A204.1 (cell line): Measurements from ENCODE around the gene SLC22A2.

Experiments
- FAIRE-seq: peaks from 2 replicates; lab custom pipeline; 2012; peaks lifted over from hg19 to GRCh38; lab: Jason Lieb, UNC

Gene SLC22A2

DNA sequence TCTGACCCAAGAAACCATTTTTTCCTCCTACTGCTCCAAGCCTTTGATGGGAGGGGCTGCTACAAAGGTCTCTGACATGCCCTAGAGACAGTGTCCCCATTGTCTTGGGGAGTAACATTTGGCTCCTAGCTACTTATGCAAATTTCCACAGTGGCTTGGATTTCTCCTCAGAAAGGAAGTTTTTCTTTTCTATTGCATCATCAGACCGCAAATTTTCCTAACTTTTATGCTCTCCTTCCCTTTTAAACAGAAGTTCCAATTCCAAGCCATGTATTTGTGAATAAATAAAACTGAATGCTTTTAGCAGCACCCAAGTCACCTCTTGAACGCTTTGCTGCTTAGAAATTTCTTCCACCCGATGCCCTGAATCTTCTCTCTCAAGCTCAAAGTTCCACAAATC is 51.0 kb downstream of the SLC22A2 start:
- FAIRE-seq = no peak

DNA sequence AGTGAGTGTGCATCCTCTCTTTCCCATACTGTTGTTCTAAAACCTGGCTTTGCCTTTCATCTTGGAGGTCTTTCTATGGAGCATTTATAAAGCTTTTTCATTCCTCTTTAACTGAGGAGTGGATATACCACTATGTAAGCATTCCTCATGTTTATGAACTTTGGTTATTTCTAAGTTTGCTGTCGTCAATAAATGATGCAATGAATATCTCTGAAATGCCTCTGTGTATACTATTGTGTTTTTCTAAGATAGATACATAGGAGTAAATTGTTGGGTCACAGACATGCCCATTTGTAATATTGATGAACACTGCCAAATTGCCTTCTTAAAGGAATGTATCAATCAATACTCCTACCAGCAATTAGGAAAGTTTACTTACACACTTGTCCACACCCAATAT is 53.9 kb downstream of the SLC22A2 start:
- FAIRE-seq = no peak

DNA sequence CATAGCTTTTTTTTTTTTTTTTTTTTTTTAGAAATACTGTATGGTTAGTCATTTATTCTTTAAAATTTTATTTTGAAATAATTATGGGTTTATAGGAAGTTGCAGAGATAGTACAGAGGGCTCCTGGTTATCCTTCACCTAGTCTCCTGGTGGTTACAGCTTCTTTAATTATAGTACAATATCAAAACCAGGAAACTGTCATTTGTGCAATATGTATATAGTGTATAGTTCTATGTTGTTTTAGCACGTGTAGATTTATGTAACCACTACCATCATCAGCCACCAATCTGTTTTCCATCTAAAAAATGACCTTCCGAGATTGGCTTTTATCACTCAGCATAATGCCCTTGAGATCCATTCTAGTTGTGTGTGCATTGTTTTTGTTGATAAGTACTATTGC is 54.7 kb downstream of the SLC22A2 start:
- no peak for FAIRE-seq

DNA sequence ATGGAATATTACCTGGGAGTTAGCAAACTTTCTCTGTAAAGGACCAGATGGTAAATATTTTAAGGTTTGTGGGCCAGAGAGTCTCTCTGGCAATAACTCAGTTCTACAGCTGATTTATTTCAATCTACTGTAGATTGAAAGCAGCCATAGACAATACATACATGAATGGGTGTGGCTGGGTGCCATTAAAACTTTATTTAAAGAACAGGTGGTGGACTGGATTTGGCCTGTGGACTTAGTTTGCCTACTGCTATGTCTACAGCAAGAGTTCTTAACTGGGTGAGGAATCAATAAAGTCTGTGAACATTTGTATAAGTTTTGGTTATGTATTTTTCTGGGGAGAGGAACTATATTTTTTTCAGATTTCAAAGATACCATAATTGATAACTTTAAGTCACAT is 55.1 kb downstream of the SLC22A2 start:
- no peak for FAIRE-seq

DNA sequence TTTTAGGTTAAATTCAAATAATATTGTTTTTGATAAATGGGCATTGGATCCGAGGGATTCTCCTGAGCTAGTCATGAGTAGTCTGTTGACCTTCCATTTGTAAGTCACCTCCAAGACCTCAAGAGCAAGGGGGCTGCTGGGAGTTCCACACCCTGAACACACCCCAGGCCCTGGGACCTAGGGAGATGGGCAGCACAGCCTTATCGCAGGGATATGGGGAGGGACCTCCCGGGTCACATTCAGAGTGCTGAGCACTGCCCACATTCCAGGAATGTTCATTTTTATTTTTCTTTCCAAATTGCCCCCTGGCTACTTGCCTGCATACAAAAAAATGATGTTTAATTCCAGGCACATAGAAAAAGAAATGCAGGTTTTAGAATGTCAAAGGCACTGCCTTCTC is 55.5 kb downstream of the SLC22A2 start:
- FAIRE-seq = no peak

DNA sequence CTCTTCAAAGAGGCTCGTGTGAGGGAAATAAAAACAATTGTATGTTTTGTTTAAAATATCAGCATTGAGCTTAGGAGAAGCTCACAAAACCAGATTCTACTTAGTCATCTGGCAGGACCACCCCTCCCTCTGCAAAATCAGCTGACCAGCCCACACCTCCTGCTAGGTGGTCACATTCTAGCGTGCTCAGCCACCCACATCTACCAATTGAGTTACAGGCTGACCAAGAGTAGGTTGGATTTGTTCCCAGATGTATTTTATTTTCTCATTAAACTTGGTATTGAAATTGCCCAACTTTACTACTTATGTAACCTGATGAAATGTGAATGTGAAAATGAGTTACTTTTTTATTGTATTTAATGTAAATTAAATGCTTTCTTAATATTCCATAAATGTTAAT is 56.2 kb downstream of the SLC22A2 start:
- no peak for FAIRE-seq

DNA sequence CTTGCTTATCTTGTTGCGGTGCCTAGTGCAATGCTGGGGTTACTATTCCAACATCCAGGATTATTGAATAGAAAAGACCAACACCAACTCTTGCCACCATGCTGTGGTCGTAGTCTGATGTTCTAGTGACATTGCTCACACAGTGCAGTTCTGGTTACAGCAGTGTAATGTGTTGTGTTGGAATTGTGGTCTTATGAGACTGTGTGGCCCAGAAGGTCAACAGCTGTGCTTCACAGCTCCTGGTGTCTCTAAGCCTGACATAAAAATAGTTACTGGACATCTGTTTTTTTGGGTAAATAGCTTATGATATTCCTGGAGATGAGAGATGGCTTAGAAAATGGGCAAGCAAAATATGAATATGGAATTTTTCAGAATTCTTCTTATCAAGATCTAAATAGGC is 57.6 kb downstream of the SLC22A2 start:
- no peak for FAIRE-seq

DNA sequence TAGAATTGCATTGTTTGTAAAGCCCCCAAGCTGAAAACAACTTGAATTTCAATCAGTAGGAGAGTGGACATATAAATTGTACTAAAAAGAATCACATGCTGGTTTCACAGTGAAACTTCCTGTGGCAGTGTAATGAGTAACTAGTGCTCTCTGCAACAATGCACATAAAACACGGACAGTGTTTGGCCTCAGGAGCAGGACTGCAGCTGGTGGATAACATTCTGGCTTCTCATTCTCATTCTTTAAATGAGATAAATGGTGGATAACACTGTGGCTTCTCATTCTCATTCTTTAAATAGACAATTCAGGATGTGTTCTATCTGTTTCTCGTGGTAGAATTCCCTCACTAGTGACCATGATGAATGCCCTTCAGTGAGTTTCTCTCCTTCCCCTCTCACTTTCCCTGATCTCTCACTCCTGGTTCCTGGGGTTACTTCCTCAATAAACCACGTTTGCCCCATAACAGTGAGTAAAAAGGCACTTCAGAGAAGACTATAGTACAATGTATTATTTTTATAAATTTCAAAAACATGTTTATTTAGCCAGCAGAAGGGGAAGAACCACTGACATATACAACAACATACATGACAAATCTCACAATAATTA is 59.9 kb downstream of the SLC22A2 start:
- FAIRE-seq = no peak

DNA sequence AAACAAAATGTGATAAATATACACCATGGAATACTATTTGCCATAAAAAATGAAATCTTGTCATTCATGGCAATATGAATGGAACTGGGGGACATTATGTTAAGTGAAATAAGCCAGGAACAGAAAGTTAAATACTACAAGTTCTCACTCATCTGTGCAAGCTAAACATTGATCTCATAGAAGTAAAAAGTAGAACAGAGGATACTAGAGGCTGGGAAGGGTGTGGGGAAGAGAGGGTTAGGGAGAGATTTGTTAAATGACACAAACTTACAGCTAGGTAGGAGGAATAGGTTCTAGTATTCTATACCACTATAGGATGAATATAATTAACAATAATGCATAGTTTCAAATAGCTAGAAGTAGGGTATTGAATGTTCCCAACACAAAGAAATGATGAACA is 61.0 kb downstream of the SLC22A2 start:
- no peak for FAIRE-seq

DNA sequence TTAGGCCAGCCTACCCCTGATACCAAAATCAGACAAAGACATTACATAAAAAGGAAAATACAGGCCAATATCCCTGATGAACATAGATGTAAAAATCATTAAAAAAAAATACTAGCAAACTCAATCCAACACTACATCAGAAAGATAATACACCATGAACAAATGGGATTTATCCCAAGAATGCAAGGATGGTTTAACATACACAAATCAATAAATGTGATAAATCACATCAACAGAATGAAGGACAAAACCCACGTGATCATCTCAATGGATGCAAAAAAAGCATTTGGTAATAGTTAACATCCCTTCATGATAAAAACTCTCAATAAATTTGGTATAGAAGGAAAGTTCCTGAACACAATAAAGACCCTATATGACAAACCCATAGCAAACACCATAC is 63.8 kb downstream of the SLC22A2 start:
- FAIRE-seq = no peak

DNA sequence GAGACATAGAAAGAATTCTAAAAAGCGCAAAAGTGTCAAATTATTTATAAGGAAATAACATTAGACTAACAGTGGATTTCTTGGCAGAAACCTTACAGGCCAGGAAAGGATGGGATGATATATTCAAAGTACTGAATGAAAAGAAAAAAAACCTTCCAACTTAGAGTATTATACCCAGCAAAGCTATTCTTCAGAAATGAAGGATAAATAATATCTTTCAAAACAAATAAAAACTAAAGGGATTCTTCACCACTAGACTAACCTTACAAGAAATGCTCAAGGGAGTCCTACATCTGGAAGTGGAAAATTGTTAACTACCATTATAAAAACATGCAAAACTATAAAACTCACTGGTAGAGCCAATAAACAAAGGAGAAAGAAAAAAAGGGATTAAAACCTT is 65.8 kb downstream of the SLC22A2 start:
- no peak for FAIRE-seq

DNA sequence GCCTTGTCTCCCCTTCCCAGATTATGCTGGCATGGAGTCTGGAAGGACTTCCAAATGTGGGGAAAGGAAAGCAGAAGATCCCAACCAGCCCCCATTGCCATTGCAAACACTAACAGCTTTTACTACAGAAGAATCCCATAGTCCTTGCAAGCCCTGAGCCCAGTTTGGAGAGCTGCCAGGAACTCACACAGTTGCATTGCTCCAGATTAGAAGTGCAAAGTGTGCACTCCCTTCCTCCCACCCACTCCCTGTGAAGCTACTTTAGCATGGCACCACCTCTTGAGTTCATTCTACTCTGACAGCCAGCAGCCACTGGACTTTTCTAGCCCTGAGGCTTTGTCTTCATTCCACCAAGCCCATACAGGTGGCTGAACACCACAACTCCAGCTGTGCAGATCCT is 67.6 kb downstream of the SLC22A2 start:
- FAIRE-seq = no peak

DNA sequence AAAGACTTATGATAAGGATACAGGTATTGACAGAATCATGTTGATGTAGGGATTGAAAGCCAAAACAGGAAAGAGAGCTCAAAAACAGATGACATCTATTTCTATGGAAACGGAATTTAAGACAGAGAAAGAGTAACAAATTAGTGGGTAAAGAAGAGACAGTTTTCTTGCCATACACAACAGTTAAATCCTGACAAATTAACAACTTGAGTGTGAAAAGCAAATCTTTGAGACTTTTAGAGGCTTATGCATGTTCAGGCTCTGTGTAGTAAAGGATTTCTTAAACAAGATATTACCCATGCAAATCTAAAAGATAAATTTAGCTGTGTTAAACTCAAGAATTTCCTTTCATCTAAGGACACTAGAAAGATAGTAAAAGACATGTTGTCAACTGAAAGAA is 68.5 kb downstream of the SLC22A2 start:
- FAIRE-seq = no peak

DNA sequence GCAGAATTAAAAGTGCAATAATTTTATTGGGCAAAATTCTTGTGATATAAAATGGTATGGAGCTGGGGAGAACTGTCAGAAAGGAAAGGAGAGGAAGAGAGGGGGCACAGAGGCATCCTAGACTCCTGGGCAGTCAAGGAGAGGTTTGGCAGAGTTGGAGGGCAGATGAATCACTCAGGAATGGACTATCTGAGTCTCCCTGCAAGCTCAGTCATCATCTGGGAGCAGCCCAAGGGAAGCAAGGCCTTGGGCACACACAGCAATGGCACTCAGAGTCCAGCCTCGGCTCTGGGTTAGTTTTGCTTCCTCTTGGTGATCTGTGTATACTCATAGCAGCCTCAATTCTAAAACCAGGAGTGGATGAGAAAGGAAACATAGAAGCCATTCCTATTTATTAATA is 69.8 kb downstream of the SLC22A2 start:
- no peak for FAIRE-seq

DNA sequence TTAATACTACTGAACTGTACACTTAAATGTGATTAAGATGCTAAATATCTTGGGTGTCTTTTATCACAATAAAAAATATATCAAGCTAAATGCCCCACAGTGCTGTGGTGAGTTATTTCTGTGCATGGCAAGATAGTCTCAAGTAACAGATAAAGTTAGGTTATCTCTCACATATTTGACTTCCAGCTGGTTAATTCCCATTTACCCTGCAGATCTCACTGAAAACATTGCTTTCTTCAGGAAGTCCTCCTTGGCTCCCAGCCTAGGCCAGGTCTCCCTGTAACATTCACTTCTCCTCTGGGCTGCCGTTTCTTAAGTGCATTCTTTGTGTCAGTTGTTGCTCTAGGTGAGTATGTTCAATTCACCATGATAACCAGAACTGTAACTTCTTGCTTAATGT is 77.9 kb downstream of the SLC22A2 start:
- FAIRE-seq = no peak

DNA sequence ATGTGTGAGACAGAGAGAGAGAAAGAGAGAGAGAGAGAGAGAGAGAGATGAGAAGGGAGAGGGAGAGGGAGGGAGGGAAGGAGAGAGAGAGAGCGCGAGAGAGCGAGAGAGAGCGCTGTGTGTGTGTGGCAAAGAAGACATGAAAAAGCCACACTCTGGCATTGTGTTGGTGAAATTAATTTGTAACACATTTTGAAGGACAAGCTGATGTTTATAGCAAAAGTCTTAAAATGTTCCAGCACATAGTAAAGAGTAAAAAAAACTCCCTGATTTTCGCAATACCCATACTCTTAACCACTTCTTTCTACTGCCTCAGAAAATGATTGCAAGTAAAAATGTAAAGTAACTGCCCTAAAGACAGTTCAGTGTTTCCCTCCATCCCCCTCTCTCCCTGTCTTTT is 80.3 kb downstream of the SLC22A2 start:
- FAIRE-seq = no peak

DNA sequence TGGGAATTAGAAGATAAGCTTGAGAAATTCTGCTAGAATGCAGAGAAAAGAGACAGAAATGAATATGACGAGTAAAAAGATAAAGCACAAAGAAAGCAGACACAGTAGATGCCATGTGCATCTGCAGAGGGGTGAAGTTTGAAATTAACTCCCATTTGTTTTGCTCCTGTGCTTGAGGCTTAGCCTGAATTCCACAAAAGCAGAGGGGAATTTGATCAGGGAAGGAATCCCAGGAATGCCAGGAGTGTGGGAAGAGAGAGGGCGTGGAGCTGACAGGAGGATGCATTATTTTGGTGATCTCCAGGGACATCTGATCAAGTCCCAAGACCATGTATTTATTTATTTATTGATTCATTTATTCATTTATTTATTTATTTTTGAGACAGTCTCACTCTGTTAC is 81.4 kb downstream of the SLC22A2 start:
- FAIRE-seq = no peak

DNA sequence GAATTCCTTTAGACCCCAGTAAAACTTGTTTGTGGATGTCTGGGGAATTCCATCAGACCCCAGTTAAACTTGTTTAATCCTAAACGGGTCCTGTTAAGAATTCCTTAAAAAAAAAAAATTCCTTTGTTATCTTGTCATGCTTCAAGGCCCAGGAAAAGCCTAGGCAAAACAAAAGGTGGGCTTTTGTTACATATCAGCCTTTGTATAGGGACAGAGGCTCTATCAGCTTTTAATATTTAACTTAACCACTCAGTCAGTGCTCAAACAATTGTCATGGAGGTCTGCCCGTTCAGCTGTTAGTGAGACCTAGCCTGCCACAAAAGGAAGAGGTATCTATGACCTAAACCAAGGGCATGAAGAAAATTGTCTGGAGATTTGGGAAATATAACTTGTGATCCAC is 83.9 kb downstream of the SLC22A2 start:
- FAIRE-seq = no peak

DNA sequence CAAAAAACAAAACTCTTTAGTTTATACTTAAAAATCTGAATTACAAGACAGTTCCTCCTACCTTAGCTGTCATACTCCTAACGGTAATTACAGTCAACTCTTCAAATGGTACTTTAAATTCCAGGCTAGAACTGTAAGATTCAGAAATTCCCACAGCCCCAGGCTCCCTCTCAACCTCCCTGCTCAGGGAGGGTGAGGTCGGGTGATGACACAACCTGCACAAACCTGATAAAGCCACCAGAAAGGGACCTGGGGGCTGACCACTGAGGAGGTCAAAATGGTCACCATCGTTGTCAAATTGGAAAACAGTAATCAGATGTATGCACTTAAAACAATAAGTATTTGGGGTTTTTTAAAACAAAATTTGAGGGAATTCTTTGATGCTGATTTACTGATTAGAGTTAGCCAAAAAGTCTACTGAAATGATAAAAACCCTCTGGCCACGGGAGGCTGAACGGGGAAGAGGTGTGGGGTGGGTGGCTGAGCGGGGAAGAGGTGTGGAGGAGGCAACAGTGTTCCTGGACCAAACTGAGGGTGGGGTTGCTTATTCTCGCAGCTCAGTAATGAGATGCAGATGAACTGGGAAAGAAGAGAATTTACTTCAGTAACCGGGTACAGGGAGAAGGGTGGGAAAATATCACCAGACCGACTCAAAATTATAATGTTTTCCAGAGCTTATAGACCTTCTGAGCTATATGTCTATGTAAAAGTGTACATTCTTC is 84.7 kb downstream of the SLC22A2 start:
- no peak for FAIRE-seq

DNA sequence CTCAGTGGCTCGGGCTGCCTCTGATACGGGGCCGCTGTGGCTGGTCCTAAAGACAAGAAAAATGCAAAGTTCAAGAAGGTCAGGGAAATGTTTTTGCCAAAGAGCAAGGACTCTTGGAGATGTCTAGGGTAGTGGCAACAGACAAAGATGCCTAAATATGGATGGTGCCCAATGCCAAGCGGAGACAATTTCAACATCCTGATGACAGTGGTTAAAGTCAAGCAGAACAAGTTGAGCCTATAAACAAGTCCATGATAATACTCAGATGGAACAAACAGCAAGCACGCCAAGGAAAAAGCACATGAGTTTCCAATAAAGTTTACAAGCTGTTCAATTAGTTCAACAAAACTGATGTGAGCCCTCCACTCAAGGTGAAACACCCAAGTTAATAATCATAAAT is 85.9 kb downstream of the SLC22A2 start:
- FAIRE-seq = no peak

DNA sequence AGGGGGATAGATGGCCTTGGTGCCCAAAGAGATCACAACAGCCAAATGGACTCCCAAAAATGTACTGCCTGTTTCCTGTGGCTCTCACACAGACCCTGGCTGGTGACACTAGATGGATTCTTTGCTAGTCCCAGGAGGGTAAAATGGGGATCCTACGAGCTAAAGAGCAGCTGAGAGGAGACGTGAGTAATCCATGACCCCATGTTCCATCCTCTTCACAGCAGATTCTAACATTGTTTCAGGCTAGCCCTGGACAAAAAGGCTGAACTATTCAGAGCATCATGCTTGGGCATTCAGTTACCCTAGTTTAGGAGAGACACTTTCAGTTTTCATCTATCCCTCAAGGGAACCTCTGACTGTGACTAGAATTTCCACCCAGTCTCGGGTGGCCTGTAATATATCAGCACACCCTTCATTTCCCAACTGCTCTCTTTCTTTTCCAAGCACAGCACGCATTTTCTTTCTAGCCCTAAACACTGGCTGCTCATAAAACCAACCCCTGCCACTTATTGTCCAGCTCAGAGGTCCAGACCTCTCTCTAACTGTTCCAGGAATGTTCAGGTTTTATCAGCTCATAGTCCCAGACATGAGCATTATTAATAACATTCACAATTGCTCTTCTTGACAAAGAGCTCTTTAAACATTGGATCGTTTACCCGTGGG is 88.5 kb downstream of the SLC22A2 start:
- no peak for FAIRE-seq

DNA sequence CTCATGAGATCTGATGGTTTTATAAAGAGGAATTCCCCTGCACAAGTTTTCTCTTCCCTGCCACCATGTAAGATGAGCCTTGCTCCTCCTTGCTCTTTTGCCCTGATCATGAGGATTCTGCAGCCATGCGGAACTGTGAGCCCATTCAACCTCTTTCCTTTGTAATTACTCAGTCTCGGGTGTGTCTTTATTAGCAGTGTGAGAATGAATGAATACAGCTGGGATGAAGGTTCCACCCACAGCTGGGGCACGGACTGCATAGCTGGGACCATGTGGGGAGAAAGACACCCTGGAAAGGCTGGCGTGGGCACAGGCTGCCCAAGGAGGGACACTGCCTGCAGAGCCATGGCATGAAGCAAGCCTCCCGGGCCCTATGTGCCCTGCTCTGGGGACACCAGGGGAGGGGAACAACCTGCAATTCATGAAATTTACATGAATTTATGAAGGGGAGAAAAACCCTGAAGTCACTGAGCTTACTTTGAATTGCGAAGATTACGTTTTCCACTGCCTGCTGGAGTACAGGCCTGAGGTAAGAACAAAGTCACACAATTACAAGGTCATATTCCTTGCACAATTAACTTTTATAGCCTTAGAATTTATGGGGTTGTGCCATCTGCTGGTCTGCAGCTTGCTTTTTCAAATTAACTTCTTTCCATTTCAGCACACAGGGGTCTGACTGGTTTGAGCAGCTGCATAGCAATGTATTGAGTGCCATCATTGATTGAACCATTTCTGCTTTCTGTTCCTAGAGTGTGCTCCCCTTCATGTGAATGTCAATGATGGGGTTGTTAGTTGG is 90.8 kb downstream of the SLC22A2 start:
- no peak for FAIRE-seq
